GM19351 (cell line): ENCODE data around the gene SP9.

Experiments
- ATAC-seq: cut with Tn5 transposase; IDR thresholded peaks from one replicate; pipeline ENCODE4 v1.9.1; 2021; ENCODE audit warnings: mild to moderate bottlenecking, moderate library complexity; ENCODE audit not compliant: unreplicated experiment

Gene SP9

GRCh38 chr2:174333372-174334277, 1.1 kb upstream of the SP9 start:
- no peak for ATAC-seq

- ATAC-seq: no peak
Observed at GRCh38 chr2:174334278-174334715, 457 bp upstream of the SP9 start.

- ATAC-seq: no peak
Observed at GRCh38 chr2:174335254-174335987, 667 bp downstream of the SP9 start.

- no peak for ATAC-seq
Observed at GRCh38 chr2:174335988-174336500, 1.3 kb downstream of the SP9 start.

GRCh38 chr2:174336501-174337336, 2.0 kb downstream of the SP9 start:
- no peak for ATAC-seq

- ATAC-seq: no peak
Observed at GRCh38 chr2:174337337-174338146, 2.8 kb downstream of the SP9 start.

GRCh38 chr2:174338147-174338605, 3.4 kb downstream of the SP9 start:
- ATAC-seq: no peak

- no peak for ATAC-seq
Observed at GRCh38 chr2:174338671-174339560, 4.2 kb downstream of the SP9 start.

GRCh38 chr2:174339561-174340399, 5.0 kb downstream of the SP9 start:
- ATAC-seq: no peak

- no peak for ATAC-seq
Observed at GRCh38 chr2:174340400-174341292, 5.9 kb downstream of the SP9 start.

GRCh38 chr2:174341293-174341994, 6.7 kb downstream of the SP9 start:
- ATAC-seq: peak; percentile 64

- ATAC-seq: no peak
Observed at GRCh38 chr2:174341995-174342685, 7.4 kb downstream of the SP9 start.

GRCh38 chr2:174342686-174343342, 8.1 kb downstream of the SP9 start:
- no peak for ATAC-seq

GRCh38 chr2:174343343-174343622, 8.5 kb downstream of the SP9 start:
- ATAC-seq: no peak

- no peak for ATAC-seq
Observed at GRCh38 chr2:174343623-174344455, 9.1 kb downstream of the SP9 start.
